ENCODE results near the gene USH2A. TPM values are rescaled to one million over a fixed set of nuclear protein-coding genes. Genes with fewer than 3 reads are reported as not detected.

The USH2A gene
- total RNA-seq, 1 experiment from 2014 or later: not detected

- intact Hi-C loops (cut with micrococcal nuclease; ENCODE audit: unreplicated experiment): no loop called here
- no peak for TF ChIP-seq CTCF (conservative IDR thresholded peaks at IDR 0.05; ENCODE audit: low read depth, low read length)
- TF ChIP-seq EZH2 (IDR thresholded peaks at IDR 0.05; ENCODE audit: borderline replicate concordance, low read depth, low read length, poor library complexity, severe bottlenecking): no peak
- ChIA-PET CTCF (no interaction called here), POLR2A (ENCODE audit: low non-redundant PET) (interaction anchor here (0.6 kb wide), 1 partner anchor 103 kb away, joined by 3 read pairs; no protein-coding TSS in a partner anchor)
- Histone ChIP-seq H3K4me3 (ENCODE audit: low read depth, low read length, poor library complexity, severe bottlenecking) (no peak overlapping the region), H3K27me3 (replicated peaks; ENCODE audit: insufficient read depth, low read depth, low read length, poor library complexity) (peaks cover 11% of the 10 kb centered on the region), H3K9me3 (ENCODE audit: low read depth, low read length, poor library complexity, severe bottlenecking) (no peaks in the 10 kb centered on the region), H3K27ac (ENCODE audit: low read depth, low read length, poor library complexity, severe bottlenecking) (no peak overlapping the region), H3K36me3 (ENCODE audit: insufficient read depth, low read length, poor library complexity, severe bottlenecking) (no peaks in the 10 kb centered on the region), H3K4me1 (ENCODE audit: insufficient read depth, low read length, poor library complexity, severe bottlenecking) (no peaks in the 10 kb centered on the region)
- DNase-seq (ENCODE audit: low spot score): no peak
- no TSS peak for BruUV-seq (replicated peaks)
These were observed 341.8 kb downstream of the USH2A start for GRCh38 chr1:216081445-216081844.

DNA sequence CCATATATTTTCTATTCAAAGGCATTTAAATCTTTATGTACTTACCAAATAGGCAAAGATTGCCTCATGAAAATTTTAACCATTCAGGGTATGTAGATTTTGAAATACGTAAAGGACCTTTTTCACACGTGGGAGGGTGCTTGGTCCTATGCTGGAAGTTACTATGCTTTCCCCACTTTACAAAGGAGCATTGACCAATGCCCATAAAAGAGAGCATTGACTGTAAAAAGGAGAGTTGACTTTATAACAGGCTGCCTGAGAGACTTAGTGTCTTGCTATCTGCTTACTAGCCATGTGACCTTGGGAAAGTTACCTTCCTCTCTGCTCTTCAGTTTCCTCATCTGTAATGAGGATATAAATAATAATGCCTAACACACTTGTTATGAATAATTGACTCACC, 346.5 kb downstream of the USH2A start:
- no TSS peak for BruUV-seq (replicated peaks)
- Histone ChIP-seq H3K27me3 (replicated peaks; ENCODE audit: insufficient read depth, low read depth, low read length, poor library complexity) (peaks cover 11% of the 10 kb centered on the region), H3K4me1 (ENCODE audit: insufficient read depth, low read length, poor library complexity, severe bottlenecking) (no peaks in the 10 kb centered on the region), H3K4me3 (ENCODE audit: low read depth, low read length, poor library complexity, severe bottlenecking) (no peak overlapping the region), H3K9me3 (ENCODE audit: low read depth, low read length, poor library complexity, severe bottlenecking) (no peaks in the 10 kb centered on the region), H3K36me3 (ENCODE audit: insufficient read depth, low read length, poor library complexity, severe bottlenecking) (no peaks in the 10 kb centered on the region), H3K27ac (ENCODE audit: low read depth, low read length, poor library complexity, severe bottlenecking) (no peak overlapping the region)
- ChIA-PET POLR2A (ENCODE audit: low non-redundant PET) (no interaction called here), CTCF (no interaction called here)
- no peak for DNase-seq (ENCODE audit: low spot score)
- TF ChIP-seq EZH2 (IDR thresholded peaks at IDR 0.05; ENCODE audit: borderline replicate concordance, low read depth, low read length, poor library complexity, severe bottlenecking) (no peak), CTCF (conservative IDR thresholded peaks at IDR 0.05; ENCODE audit: low read depth, low read length) (no peak)
- intact Hi-C loops (cut with micrococcal nuclease; ENCODE audit: unreplicated experiment): no loop called here

DNA sequence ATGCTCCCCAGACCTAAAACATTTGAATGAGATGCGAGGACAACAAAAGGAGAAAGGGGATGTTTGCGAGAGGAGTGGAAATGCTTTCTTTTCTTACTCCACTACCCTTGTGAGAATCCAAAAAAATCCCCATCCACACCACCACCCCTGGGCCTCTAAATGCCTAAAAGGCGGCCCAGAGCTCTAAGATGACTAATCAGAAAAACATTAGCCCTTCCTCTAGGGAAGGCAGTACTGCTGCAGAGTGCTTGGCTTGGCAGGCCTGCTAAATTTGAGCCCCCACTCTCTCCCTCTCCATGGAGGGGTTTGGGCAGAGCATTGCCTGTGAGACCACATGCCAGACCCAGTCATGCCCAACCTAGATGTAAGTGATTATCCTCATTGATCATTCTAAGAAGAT, 347.9 kb downstream of the USH2A start:
- Histone ChIP-seq H3K27ac (ENCODE audit: low read depth, low read length, poor library complexity, severe bottlenecking) (no peak overlapping the region), H3K4me1 (ENCODE audit: insufficient read depth, low read length, poor library complexity, severe bottlenecking) (no peaks in the 10 kb centered on the region), H3K27me3 (replicated peaks; ENCODE audit: insufficient read depth, low read depth, low read length, poor library complexity) (peaks cover 9% of the 10 kb centered on the region), H3K9me3 (ENCODE audit: low read depth, low read length, poor library complexity, severe bottlenecking) (no peaks in the 10 kb centered on the region), H3K4me3 (ENCODE audit: low read depth, low read length, poor library complexity, severe bottlenecking) (no peak overlapping the region), H3K36me3 (ENCODE audit: insufficient read depth, low read length, poor library complexity, severe bottlenecking) (no peaks in the 10 kb centered on the region)
- DNase-seq (ENCODE audit: low spot score): no peak
- no TSS peak for BruUV-seq (replicated peaks)
- intact Hi-C loops (cut with micrococcal nuclease; ENCODE audit: unreplicated experiment): no loop called here
- CTCF ChIA-PET: no interaction called here
- TF ChIP-seq CTCF (conservative IDR thresholded peaks at IDR 0.05; ENCODE audit: low read depth, low read length) (no peak), EZH2 (IDR thresholded peaks at IDR 0.05; ENCODE audit: borderline replicate concordance, low read depth, low read length, poor library complexity, severe bottlenecking) (no peak)
- POLR2A ChIA-PET (ENCODE audit: low non-redundant PET): no interaction called here

Data from A673 (cell line).